Stimulated activated CD8-positive, alpha-beta memory T cell treated with anti-CD3 and anti-CD28 coated beads, Interleukin-4, amount 100 ng/mL, for 48 hours (primary cell): ENCODE data around the gene ZNF423.

Experiments used
- DNase-seq: peaks from one replicate; pipeline ENCODE4 v3.0.0-alpha.2; 2020

The ZNF423 gene

DNA sequence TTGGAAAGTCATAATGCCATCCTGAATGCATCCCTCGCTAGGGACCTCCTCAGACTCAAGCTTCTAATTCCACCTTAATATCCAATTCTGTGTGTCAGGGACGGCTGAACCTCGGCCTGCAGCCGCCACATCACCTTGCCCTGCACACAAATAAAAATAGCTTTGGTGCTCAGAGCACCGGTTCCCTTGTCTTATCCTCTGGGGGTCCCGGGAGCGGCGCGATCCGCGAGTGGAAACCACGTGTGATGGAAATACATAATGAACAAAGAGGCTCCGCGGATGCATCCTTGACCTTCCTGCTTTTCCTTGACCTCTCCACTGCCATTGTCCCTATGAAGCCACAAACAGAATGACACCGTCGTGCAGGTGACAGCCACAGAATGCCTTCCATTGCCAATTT is 143.4 kb downstream of the ZNF423 start:
- no peak for DNase-seq

GRCh38 chr16:49712106-49712505 is 143.8 kb downstream of the ZNF423 start:
- DNase-seq = no peak

- DNase-seq = no peak
These were observed 146.9 kb downstream of the ZNF423 start for GRCh38 chr16:49709057-49709456.

- no peak for DNase-seq
These were observed 147.4 kb downstream of the ZNF423 start for GRCh38 chr16:49708491-49708890.

DNA sequence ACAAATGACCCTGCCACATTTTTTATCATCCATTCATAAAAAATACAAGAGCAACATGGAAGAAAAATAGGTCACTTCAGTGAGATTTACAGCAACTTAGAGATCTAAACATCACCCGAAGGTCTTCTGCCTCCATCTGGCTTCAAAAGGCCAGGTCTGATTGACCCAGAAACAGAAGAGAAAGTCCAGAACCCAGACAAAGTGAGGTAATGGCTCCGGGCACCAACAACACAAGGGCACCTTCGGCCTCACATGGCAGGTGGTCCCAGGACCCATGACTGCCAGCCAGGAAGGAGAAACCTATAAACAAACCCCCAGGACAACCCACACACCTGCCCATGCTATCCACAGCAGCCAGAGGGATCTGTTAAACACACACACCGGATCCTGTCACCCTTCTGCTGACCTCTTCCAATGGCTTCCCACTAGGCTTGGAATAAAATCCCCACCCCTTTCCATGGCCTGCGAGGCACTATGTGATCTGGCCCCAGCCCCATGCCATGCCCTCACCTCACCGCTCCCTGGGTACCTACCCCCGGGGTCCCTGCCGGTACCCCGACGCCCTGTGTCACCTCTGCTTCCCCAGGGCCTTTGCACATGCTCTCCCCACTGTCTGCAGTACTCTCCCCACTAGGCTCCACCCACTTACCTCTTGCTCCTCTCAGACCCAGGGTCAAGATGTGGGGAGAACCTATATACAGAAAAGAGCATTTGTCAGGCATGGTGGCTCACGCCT is 149.1 kb downstream of the ZNF423 start:
- DNase-seq = no peak

- DNase-seq = no peak
These were observed 151.2 kb downstream of the ZNF423 start for GRCh38 chr16:49704586-49705155.

DNA sequence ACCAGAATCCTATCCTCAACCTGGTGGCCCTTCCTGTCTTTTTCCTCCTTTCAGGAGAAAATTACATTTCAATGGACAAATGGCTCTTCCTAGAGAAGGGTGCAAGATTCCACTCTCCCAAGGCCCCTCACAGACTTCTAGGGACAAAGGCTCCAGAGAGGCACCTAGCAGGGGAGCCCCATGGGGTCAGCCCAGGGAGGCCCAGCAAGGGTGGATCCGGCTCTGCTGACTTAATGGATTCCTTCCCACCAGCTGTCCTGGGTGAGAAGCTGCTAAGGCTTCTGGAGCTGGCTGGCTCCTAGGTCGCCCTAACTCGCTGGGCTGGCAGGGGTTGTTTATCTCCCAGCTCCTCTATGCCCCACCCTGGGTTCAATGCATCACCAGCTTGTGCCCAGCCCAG is 152.4 kb downstream of the ZNF423 start:
- DNase-seq = no peak

- DNase-seq = no peak
These were observed 154.0 kb downstream of the ZNF423 start for GRCh38 chr16:49701789-49702494.

GRCh38 chr16:49701065-49701685 is 154.7 kb downstream of the ZNF423 start:
- DNase-seq = no peak

DNA sequence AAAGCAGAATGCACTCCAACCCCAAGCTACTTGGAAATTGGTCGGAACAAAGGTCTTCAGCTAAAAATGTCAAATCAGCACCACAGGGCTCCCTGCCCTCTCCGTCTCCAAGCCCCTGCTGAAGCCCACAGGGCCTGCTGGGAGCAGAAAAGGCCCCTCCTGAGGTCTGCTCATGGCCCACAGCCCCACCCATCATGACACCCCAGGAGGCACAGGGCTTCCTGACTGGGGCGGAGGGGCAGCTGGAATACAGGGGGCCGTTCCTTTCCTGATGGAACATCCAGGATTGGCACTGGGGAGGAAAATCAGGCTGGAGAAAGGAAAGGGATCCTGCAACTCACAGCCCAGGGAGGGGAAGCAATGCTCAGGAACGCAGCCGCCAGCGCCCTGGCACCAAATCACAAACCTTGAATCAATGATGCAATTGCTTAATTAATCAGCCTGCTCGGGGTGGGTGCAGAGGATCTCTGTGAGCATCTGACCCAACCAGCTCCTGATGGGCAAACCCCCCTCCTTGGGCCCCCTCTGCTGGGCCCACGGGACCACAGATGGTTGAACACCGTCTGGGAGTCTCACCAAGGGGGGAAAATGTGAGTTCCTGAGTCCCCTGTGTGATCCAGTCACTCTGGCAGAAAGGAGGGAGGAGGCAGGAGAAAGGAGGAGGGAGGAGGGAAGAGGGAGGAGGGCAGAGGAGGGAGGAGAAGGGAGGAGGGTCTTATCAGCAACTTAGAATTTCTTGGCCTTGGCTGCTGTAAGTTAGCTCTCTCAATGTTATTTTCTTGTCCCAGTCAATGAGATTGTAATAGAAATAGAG is 155.5 kb downstream of the ZNF423 start:
- DNase-seq = no peak

DNA sequence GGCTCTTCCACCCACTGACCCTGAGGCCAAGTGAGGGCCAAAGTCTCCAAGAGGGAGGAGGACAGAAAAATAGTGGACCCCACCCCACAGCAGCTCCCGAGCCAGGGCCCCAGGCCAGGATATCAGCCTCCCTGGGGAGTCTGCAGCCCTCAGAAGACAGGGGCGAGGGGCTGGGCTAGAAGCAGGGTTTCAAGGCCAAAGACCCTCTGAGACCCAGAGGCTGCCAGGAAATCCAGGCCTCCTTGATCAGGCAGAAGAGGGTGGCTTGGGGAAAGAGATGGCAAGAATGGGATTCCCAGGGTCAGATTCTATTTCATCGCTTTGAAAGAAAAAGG is 156.1 kb downstream of the ZNF423 start:
- no peak for DNase-seq

DNA sequence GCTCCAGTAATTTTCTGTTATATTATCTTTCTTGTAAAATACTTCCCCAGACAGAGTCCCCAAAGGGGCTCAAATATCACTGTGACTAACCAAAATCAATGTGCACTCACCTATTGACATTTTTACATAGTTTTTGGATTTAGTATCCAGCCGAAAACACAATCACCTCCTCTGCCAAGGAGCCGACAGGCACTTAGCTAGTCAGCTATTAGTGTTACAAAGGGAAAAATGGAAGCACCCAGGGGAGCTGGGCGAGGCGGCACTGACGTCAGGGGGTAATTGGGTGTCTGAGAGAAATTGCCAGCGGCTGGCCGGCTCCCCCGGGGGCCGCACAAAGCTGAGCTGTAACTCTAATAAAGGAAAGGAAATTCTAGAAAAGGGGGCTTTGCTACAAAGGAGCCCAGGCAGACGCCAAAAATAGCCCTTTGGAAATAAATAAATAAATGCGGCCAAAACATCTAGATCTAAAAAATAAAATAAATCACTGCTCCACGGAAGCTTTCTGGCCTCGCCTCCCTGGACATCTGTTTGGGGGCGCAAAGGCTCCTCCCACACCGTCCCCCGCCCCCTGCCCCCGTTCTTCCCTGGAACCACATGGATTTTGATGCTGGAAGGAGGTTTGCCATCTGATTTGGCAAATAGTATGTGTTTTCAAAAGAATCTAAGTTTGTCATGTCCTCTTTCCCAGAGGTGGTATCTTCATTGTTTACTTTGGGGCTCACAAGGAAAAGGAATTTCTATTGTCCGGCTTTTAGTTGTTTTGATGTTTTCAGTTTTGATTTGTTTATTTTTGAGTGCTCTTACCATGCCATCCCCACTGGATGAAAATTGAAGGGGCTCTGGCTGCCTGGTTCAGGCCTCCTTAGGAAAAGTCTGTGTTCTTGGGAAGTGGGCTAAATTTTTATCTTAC is 156.7 kb downstream of the ZNF423 start:
- no peak for DNase-seq

DNA sequence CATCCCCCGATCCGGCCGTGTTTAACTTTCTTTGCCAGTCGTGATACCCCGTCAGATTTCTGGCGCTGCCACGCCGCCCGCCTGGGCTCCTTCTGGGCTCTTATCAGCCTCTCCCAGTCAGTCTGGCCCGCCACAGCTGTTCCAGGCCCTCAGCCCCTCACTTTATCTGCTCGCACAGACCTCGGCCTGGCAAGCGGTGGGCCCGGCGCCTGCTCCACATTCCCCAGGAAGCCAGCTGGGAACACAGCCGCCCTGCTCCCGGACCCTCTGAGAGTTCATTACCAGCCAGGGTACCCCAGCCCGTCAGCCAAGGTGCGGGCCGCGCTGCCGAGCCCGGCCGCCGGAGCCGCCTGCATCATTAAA is 157.5 kb downstream of the ZNF423 start:
- no peak for DNase-seq

DNA sequence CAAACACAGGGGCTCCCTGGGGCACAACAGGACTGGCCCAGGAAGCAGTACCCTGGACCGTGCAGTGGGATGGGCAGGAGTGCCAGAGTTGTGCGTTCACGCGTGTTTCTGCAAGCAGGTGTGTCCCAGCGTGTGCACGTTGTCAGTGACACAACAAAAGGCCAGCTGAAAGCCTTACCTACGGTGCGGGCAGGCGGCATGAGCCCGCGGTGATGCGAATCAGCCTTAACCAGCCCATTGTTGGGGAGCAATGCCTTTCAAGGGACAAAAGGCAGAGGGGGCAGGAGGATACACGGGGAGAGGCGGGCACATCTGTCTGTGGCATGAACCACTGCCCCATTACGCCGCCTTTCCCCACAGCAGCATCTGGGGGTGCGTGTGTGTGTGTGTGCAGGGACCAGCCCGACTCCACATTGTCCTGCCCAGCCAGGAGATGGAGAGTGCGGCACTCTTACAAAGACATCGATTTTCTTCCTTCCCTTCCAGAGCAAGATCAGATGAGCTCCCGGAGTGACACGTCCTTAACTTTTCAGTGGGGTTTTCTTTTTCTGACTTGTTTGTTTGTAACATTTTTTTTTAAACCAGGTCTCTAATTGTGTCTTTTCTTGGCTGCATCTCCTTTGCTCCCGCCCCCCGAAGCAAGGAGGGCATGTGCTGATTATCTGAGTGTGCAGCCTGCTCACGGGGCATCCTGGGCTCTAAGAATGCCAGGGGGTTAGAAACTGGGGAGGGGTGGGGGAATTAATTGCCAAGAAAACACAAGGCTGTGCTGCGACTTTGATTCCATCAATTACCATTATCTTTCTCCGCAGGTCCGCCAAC is 158.1 kb downstream of the ZNF423 start:
- DNase-seq = no peak

DNA sequence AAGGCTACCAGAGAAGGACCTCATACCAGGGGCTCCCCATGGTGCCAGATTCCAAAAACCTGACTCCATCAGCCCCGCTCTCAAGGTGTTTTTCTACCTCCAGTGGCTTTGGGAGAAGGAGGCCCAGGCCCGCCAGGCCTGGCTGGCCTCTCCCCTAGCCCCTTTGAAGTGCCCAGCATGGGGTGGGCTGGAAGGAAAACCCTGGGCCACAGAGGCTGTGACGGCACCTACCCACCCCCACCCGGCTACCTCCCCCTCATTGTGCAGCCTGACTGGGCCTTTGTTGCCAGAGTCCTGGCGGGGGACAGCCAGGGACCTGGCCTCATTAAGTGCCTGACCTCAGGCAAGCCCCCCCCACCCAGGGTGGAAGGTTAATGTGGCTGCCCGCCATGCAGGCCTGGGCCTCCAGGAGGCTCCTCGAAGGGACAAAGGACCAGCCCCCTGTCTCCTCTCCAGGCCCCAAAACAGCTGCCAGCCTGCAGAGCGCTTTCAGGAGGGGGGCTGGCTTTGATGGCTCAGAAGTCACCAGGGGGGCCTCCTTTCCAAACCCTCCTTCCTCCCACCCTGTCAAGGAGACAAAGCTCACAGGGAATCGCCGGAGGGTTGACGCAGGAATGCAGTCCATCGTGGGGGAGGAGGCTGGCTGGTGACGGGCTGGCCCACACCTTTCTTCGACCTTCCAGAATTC is 159.4 kb downstream of the ZNF423 start:
- no peak for DNase-seq

DNA sequence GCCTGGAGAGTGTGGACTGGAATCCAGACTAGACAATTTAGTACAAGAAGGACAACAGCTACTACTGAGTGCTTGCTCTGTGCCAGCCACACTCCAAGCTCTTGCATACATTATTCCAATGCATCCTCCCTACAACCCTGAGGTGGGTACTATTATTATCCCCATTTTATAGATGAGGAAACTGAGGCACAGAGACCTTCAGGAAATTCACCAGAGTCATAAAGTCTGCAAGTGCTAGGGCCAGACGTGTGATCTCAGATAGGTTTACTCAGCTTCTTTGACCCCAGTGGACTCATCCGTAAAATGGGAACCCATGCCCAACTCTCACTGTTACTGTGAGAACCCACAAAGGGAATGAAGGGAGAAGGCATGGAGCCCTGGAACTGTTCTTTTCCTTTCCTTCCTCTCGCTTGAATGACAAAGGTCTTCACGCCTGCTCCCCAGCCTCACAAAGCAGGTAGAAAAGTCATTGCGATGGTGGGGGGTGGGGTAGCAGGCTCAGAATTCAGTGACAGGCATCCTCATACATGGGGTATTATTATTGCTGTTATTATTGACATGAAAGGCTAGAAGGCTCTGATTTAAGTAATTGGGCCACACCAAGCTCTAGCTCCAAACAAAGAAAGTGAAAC is 160.0 kb downstream of the ZNF423 start:
- no peak for DNase-seq

- DNase-seq = no peak
These were observed 162.5 kb downstream of the ZNF423 start for GRCh38 chr16:49693445-49693844.

- no peak for DNase-seq
These were observed 165.1 kb downstream of the ZNF423 start for GRCh38 chr16:49690778-49691177.

DNA sequence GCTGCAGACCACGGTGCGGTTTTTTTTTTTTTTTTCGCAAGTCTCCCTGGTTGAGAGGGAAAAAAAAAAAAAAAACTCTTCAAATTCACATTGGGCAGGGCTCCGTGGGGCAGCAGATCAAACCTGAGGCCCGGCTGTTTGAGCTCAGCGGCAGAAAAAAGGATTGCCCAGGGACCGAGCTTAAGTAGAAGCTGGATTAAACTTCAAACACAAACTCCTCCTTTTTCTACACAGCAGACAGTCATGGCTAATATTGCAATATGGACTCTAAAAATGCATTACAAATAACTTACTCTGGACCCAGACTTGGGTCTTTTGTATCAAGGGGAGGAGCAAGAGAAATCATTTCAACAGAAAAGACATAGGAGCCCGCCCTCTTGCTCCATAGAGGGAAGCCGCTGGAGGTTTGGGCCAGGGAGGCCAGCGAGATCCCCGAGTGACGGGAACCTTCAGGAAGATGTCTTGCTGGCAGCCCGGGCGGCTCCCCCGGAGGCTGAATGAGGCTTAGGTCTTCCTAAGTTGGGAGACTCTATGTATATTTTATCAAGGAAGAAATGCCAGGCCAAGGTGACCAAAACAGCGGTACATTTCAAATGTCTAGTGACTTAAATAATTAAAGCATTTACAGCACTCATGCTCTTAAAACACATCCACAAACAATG is 167.7 kb downstream of the ZNF423 start:
- DNase-seq = no peak
